Spleen (tissue), 7 donors: ENCODE data around the gene ORC1.

ENCODE experiments used
- CTCF ChIP-seq, 11 experiments: fragments of 200-600 bp in 7 of 11; fragments of 450-650 bp in 4 of 11; sonication (generic) in 4 of 11; IDR thresholded peaks in 8 of 11; conservative IDR thresholded peaks in 3 of 11; 1 replicate in 7 of 11; 2 replicates in 4 of 11; pipeline versions ENCODE4 v1.4.0 to v1.8.0; 2016 to 2021; ENCODE audit warnings: antibody characterized with exemption in 11 of 11, inconsistent platforms in 4 of 11, mild to moderate bottlenecking in 1 of 11
- POLR2A ChIP-seq, 3 donors: fragments of 450-650 bp; IDR thresholded peaks; one replicate each; pipeline ENCODE4 v1.5.1; 2017; ENCODE audit warnings: antibody characterized with exemption in 3 of 3, mild to moderate bottlenecking in 1 of 3
- donor health status: DM: no; HTN: no; CAD: no; lungs with moderate emphysema.
- donor health status: DM: no; HTN: no; CAD: no.
- donor health status: DM: no; HTN: no; CAD: no.

DNA sequence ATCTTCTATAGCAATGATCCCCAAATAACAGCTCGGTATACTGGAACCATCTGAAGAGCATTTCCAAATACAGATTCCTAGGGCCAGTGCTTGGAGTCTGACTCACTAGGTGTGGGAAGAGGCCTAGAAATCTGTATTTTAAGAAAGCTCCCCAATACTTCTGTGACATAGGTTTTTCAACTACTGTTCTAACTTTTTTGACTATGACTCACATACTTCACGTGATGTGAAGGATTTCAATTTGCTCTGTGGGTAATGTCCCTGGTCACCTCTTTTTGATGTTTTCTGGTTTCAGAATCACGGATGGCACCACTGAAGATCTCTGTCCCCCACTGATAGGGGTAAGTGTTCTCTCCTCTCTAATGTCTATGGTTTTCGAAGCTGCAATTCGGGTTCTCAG is 11.0 kb downstream of the ORC1 start:
- TF ChIP-seq POLR2A (IDR thresholded peaks at IDR 0.05) (no peak), CTCF (IDR thresholded peaks at IDR 0.05 in 8 of 11, conservative IDR thresholded peaks at IDR 0.05 in 3 of 11) (no peak)
